Smooth muscle cell (in vitro differentiated cells): ENCODE results near the gene FGGY. TPM values are rescaled to one million over a fixed set of nuclear protein-coding genes. Genes with fewer than 3 reads are reported as not detected.

Experiments used
- DNase-seq: peaks from one replicate; lab custom pipeline; 2025; ENCODE audit not compliant: unreplicated experiment; lab: John Stamatoyannopoulos, UW
- H2AFZ ChIP-seq: fragments of 200-600 bp; sonication (generic); 2 replicates; pipeline ENCODE4 v1.6.0; 2016; ENCODE audit warnings: antibody characterized with exemption, low read depth, mild to moderate bottlenecking
- H3F3A ChIP-seq: fragments of 200-600 bp; sonication (generic); 2 replicates; pipeline ENCODE4 v1.6.0; 2017; ENCODE audit warnings: antibody characterized with exemption, low read depth
- H3K27ac ChIP-seq: fragments of 200-600 bp; sonication (generic); 2 replicates; pipeline ENCODE4 v1.5.1; 2016; ENCODE audit warnings: low read depth, mild to moderate bottlenecking
- H3K27me3 ChIP-seq: fragments of 200-600 bp; sonication (generic); 2 replicates; pipeline ENCODE4 v1.6.1; 2016; ENCODE audit warnings: low read depth, mild to moderate bottlenecking
- H3K36me3 ChIP-seq: fragments of 200-600 bp; sonication (generic); 2 replicates; pipeline ENCODE4 v1.5.1; 2016; ENCODE audit warnings: low read depth
- H3K4me1 ChIP-seq: fragments of 200-600 bp; sonication (generic); 2 replicates; pipeline ENCODE4 v1.5.1; 2016; ENCODE audit warnings: low read depth
- H3K4me2 ChIP-seq: fragments of 200-600 bp; sonication (generic); 2 replicates; pipeline ENCODE4 v1.6.0; 2016; ENCODE audit warnings: mild to moderate bottlenecking
- H3K4me3 ChIP-seq: fragments of 200-600 bp; sonication (generic); 2 replicates; pipeline ENCODE4 v1.5.1; 2016; ENCODE audit warnings: mild to moderate bottlenecking
- H3K79me2 ChIP-seq: fragments of 200-600 bp; sonication (generic); 2 replicates; pipeline ENCODE4 v1.6.0; 2016; ENCODE audit warnings: low read depth, mild to moderate bottlenecking
- H3K9ac ChIP-seq: fragments of 200-600 bp; sonication (generic); 2 replicates; pipeline ENCODE4 v1.6.0; 2016; ENCODE audit warnings: low read depth
- H3K9me3 ChIP-seq: fragments of 200-600 bp; sonication (generic); replicated peaks from 2 replicates; pipeline ENCODE4 v1.5.1; 2016; ENCODE audit warnings: low read depth
- H4K20me1 ChIP-seq: fragments of 200-600 bp; sonication (generic); 2 replicates; pipeline ENCODE4 v1.6.0; 2016; ENCODE audit warnings: low read depth
- CTCF ChIP-seq: fragments of 200-600 bp; sonication (generic); IDR thresholded peaks from 2 replicates; pipeline ENCODE4 v1.5.1; 2017; ENCODE audit warnings: borderline replicate concordance, mild to moderate bottlenecking, antibody characterized with exemption; ENCODE audit not compliant: insufficient read depth, poor library complexity, severe bottlenecking
- WGBS: methylation state at CpG from one replicate; pipeline ENCODE4 v1.1.7; 2016; ENCODE audit warnings: low lambda C conversion rate; 5-methylcytosine and 5-hydroxymethylcytosine counted together
- polyA plus RNA-seq: library from polyadenylated mRNA; unstranded; fragments of >200 nt; fragmentation: Nextera tagmentation; extraction: Ambion mirVana; gene quantifications from 2 replicates; pipeline ENCODE4 v1.2.1, GENCODE V29; 2016
- total RNA-seq: library from RNA; depleted of rRNA; stranded (reverse); fragments of >200 nt; gene quantifications from 2 replicates; pipeline ENCODE4 v1.2.3, GENCODE V29; 2014

The FGGY gene
- total and polyA plus RNA-seq, 2 experiments from 2014 or later = 5.1 to 9.2 TPM

DNA sequence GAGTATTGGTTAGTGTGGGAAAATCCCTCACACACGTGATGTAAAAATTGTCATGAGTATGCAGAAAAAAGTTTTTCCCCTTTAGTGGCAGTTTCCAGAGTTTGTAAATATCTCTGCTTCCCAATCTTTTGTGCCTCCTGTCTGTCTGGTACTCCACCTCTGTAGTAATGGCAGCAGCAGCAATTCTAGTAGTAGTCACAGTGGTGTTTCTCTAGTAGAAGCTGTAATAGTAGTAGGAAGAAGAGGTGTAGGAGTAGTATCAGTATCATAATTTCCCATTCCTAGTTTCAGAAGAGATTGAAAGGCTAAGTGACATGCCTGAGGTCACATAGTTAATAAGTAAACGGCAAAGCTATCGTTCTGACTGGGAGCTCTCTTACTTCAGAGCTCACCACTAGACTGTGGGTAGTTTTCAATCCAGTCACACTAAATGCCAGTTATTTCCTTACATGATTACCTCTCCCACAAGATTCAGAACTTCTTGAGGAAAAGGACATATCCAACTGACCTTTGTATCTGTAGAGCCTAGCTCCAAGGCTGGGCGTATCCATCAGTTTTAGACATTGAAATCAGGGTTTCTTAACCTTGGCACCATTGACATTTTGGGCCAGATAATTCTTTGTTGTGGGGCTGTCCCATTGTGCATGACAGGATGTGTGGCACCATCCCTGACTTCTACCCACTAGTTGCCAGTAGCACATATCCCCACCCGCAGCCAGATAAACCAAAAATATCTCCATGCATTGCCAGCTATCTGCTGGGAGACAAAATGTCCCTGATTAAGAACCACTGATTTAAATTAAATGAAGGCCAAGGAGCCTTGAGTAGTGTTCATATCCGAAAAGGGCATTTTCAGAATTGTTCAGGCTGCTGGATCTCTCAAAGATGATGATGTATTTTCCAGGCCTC is 135.9 kb downstream of the FGGY start:
- H2AFZ ChIP-seq = no peak overlapping the region
- no peaks in the 10 kb centered on the region for H3K4me1 ChIP-seq
- no peak overlapping the region for H3K4me3 ChIP-seq
- H3K27me3 ChIP-seq = no peaks in the 10 kb centered on the region
- H3K36me3 ChIP-seq = no peaks in the 10 kb centered on the region
- no peaks in the 10 kb centered on the region for H3F3A ChIP-seq
- no peak overlapping the region for H3K27ac ChIP-seq
- 84% methylated on average over 6 of the region's 6 CpGs for WGBS
- H3K9ac ChIP-seq = no peak overlapping the region
- H3K79me2 ChIP-seq = no peaks in the 10 kb centered on the region
- no peak overlapping the region for H3K4me2 ChIP-seq
- no peaks in the 10 kb centered on the region for H3K9me3 ChIP-seq
- no peak for TF ChIP-seq CTCF
- H4K20me1 ChIP-seq = no peaks in the 10 kb centered on the region
- DNase-seq = no peak

GRCh38 chr1:59433440-59433813 is 136.5 kb downstream of the FGGY start:
- Histone ChIP-seq H3K9ac (no peak overlapping the region), H4K20me1 (no peaks in the 10 kb centered on the region), H3K79me2 (no peaks in the 10 kb centered on the region), H3K27ac (peak overlapping the region; percentile 54), H3K36me3 (no peaks in the 10 kb centered on the region), H3K4me3 (no peak overlapping the region), H2AFZ (no peak overlapping the region), H3K27me3 (no peaks in the 10 kb centered on the region), H3K4me1 (no peaks in the 10 kb centered on the region), H3K9me3 (no peaks in the 10 kb centered on the region), H3F3A (no peaks in the 10 kb centered on the region), H3K4me2 (no peak overlapping the region)
- TF ChIP-seq CTCF = no peak
- 78% methylated on average over 6 of the region's 6 CpGs for WGBS
- no peak for DNase-seq

DNA sequence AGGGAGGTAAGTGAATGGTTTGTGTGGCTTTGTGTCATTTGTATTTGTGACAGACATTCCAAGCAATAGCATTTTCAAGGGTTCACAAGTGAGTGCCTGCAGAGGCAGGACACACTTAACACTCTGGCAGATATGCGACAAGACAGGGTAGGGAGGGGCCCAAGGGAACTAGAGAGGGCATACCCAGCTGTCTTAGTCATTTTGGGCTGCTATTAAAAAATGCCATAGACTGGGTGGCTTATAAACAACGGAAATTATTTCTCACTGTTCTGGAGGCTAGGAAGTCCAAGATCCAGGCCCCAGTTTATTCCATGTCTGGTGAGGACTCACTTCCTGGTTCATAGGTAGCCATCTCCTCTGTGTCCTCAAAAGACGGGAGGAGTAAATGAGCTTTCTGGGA is 137.4 kb downstream of the FGGY start:
- H3K4me3 ChIP-seq = no peak overlapping the region
- WGBS = 27% methylated on average over 3 of the region's 3 CpGs
- TF ChIP-seq CTCF = no peak
- no peaks in the 10 kb centered on the region for H3K79me2 ChIP-seq
- no peaks in the 10 kb centered on the region for H3K9me3 ChIP-seq
- no peaks in the 10 kb centered on the region for H3K27me3 ChIP-seq
- no peak overlapping the region for H3K9ac ChIP-seq
- no peaks in the 10 kb centered on the region for H3K36me3 ChIP-seq
- DNase-seq = no peak
- H3F3A ChIP-seq = no peaks in the 10 kb centered on the region
- peak overlapping the region; percentile 54 for H3K27ac ChIP-seq
- H4K20me1 ChIP-seq = no peaks in the 10 kb centered on the region
- no peak overlapping the region for H2AFZ ChIP-seq
- H3K4me2 ChIP-seq = peak overlapping the region; percentile 12
- no peaks in the 10 kb centered on the region for H3K4me1 ChIP-seq

DNA sequence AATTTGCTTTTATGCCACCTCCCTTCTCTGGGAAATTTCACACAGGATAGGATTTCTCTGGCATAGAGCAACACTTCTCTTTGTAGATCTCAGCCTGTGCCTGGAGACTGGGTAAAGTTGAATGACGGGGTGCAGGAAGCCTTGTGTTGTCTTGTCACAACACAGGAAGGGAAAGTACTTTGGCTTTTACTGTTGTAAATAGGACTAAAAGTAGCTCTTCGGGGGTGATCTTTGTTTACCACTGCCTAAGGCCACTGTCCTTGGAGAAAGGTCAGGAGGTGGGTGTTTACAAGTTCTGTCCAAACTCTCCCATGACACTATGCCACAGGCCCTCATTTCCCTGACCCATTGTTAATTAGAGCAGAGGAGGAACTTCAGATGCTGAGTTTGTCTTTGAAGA is 139.7 kb downstream of the FGGY start:
- no peaks in the 10 kb centered on the region for H3K9me3 ChIP-seq
- no peak overlapping the region for H3K4me3 ChIP-seq
- no peak overlapping the region for H3K9ac ChIP-seq
- no peak for TF ChIP-seq CTCF
- H4K20me1 ChIP-seq = no peaks in the 10 kb centered on the region
- WGBS = 54% methylated on average over 2 of the region's 2 CpGs
- no peaks in the 10 kb centered on the region for H3F3A ChIP-seq
- no peak overlapping the region for H3K27ac ChIP-seq
- H3K79me2 ChIP-seq = no peaks in the 10 kb centered on the region
- no peak overlapping the region for H3K4me2 ChIP-seq
- DNase-seq = no peak
- H2AFZ ChIP-seq = no peak overlapping the region
- H3K36me3 ChIP-seq = no peaks in the 10 kb centered on the region
- H3K27me3 ChIP-seq = no peaks in the 10 kb centered on the region
- no peaks in the 10 kb centered on the region for H3K4me1 ChIP-seq
